Stimulated activated CD4-positive, alpha-beta T cell treated with anti-CD3 and anti-CD28 coated beads, Interleukin-4, amount 100 ng/mL, for 24 hours (primary cell): ENCODE measurements around the gene SYNGR3.
"Not testable (repeated sequence)": the region's sequence is repeated elsewhere in the genome, so short reads cannot be mapped to it uniquely, and the experiment has no call there.

ENCODE experiments used
- DNase-seq: peaks from one replicate; pipeline ENCODE4 v3.0.0-alpha.2; 2020

SYNGR3 gene

GRCh38 chr16:2030036-2030435 lies 40.3 kb downstream of the SYNGR3 start:
- DNase-seq: no peak

- no peak for DNase-seq
These were observed 41.4 kb downstream of the SYNGR3 start for GRCh38 chr16:2031081-2031577.

- DNase-seq: no peak
These were observed 42.7 kb downstream of the SYNGR3 start for GRCh38 chr16:2032285-2033056.

- no peak for DNase-seq
These were observed 43.5 kb downstream of the SYNGR3 start for GRCh38 chr16:2033057-2033908.

GRCh38 chr16:2033909-2034695 lies 44.3 kb downstream of the SYNGR3 start:
- not testable (repeated sequence) for DNase-seq

GRCh38 chr16:2034696-2035430 lies 45.1 kb downstream of the SYNGR3 start:
- DNase-seq: no peak

- DNase-seq: no peak
These were observed 45.8 kb downstream of the SYNGR3 start for GRCh38 chr16:2035431-2036199.

GRCh38 chr16:2036200-2036966 lies 46.6 kb downstream of the SYNGR3 start:
- no peak for DNase-seq

- no peak for DNase-seq
These were observed 47.3 kb downstream of the SYNGR3 start for GRCh38 chr16:2037115-2037514.

GRCh38 chr16:2037647-2038381 lies 48.0 kb downstream of the SYNGR3 start:
- DNase-seq: no peak

GRCh38 chr16:2038382-2039231 lies 48.8 kb downstream of the SYNGR3 start:
- no peak for DNase-seq

GRCh38 chr16:2039274-2040031 lies 49.7 kb downstream of the SYNGR3 start:
- no peak for DNase-seq

GRCh38 chr16:2040041-2040786 lies 50.4 kb downstream of the SYNGR3 start:
- DNase-seq: no peak

- DNase-seq: no peak
These were observed 51.2 kb downstream of the SYNGR3 start for GRCh38 chr16:2040787-2041522.

- DNase-seq: no peak
These were observed 52.6 kb downstream of the SYNGR3 start for GRCh38 chr16:2042171-2042985.
